Parathyroid adenoma (tissue), 2 donors: ENCODE measurements around the gene HSD11B1.

Source experiments
- H2AFZ ChIP-seq: fragments of 300-600 bp; sonication (generic); one replicate; pipeline ENCODE4 v1.7.0; 2017; ENCODE audit warnings: antibody characterized with exemption, mild to moderate bottlenecking
- H3K27ac ChIP-seq: fragments of 300-600 bp; sonication (generic); one replicate; pipeline ENCODE4 v1.7.0; 2017
- H3K27me3 ChIP-seq: fragments of 300-600 bp; sonication (generic); one replicate; pipeline ENCODE4 v1.7.0; 2017; ENCODE audit warnings: low read length; ENCODE audit not compliant: control insufficient read depth, insufficient read depth
- H3K36me3 ChIP-seq: fragments of 300-600 bp; sonication (generic); one replicate; pipeline ENCODE4 v1.7.0; 2017; ENCODE audit warnings: low read length; ENCODE audit not compliant: control insufficient read depth, insufficient read depth
- H3K4me1 ChIP-seq: fragments of 300-600 bp; sonication (generic); one replicate; pipeline ENCODE4 v1.7.0; 2017; ENCODE audit warnings: control low read depth
- H3K4me2 ChIP-seq: fragments of 300-600 bp; sonication (generic); one replicate; pipeline ENCODE4 v1.7.0; 2017; ENCODE audit warnings: low read length
- H3K4me3 ChIP-seq: fragments of 300-600 bp; sonication (generic); one replicate; pipeline ENCODE4 v1.7.0; 2017; ENCODE audit warnings: low read depth, low read length
- H3K79me2 ChIP-seq: fragments of 300-600 bp; sonication (generic); one replicate; pipeline ENCODE4 v1.7.0; 2017; ENCODE audit warnings: control low read depth
- H3K9ac ChIP-seq: fragments of 300-600 bp; sonication (generic); one replicate; pipeline ENCODE4 v1.7.0; 2017; ENCODE audit warnings: mild to moderate bottlenecking
- H3K9me3 ChIP-seq: fragments of 300-600 bp; sonication (generic); one replicate; pipeline ENCODE4 v1.7.0; 2017; ENCODE audit warnings: low read length; ENCODE audit not compliant: control insufficient read depth
- CTCF ChIP-seq: fragments of 300-600 bp; sonication (generic); IDR thresholded peaks from one replicate; pipeline ENCODE4 v1.7.0; 2017; ENCODE audit warnings: antibody characterized with exemption, mild to moderate bottlenecking
- donor health status: primary hyperparathyroidism.

Gene HSD11B1

GRCh38 chr1:209670441-209671082, 34.1 kb upstream of the HSD11B1 start:
- no peak overlapping the region for H3K4me3 ChIP-seq
- H3K4me1 ChIP-seq, result no peaks in the 10 kb centered on the region
- no peak overlapping the region for H3K27ac ChIP-seq
- H3K9ac ChIP-seq, result no peak overlapping the region
- no peaks in the 10 kb centered on the region for H3K9me3 ChIP-seq
- H3K36me3 ChIP-seq, result no peaks in the 10 kb centered on the region
- TF ChIP-seq CTCF, result no peak
- no peak overlapping the region for H2AFZ ChIP-seq
- no peaks in the 10 kb centered on the region for H3K79me2 ChIP-seq
- H3K4me2 ChIP-seq, result no peak overlapping the region
- no peaks in the 10 kb centered on the region for H3K27me3 ChIP-seq

- Histone ChIP-seq H3K4me1 (no peaks in the 10 kb centered on the region), H3K79me2 (no peaks in the 10 kb centered on the region), H3K36me3 (no peaks in the 10 kb centered on the region), H3K9ac (no peak overlapping the region), H3K4me2 (no peak overlapping the region), H3K4me3 (no peak overlapping the region), H3K9me3 (no peaks in the 10 kb centered on the region), H2AFZ (no peak overlapping the region), H3K27ac (no peak overlapping the region), H3K27me3 (no peaks in the 10 kb centered on the region)
- TF ChIP-seq CTCF, result no peak
These were observed 31.7 kb upstream of the HSD11B1 start for GRCh38 chr1:209672705-209673630.

GRCh38 chr1:209673631-209674417, 30.8 kb upstream of the HSD11B1 start:
- Histone ChIP-seq H3K36me3 (no peaks in the 10 kb centered on the region), H3K4me2 (no peak overlapping the region), H3K9me3 (no peaks in the 10 kb centered on the region), H3K9ac (no peak overlapping the region), H3K27me3 (no peaks in the 10 kb centered on the region), H3K4me3 (no peak overlapping the region), H3K27ac (no peak overlapping the region), H3K79me2 (no peaks in the 10 kb centered on the region), H2AFZ (no peak overlapping the region), H3K4me1 (no peaks in the 10 kb centered on the region)
- TF ChIP-seq CTCF, result no peak

GRCh38 chr1:209674957-209675564, 29.6 kb upstream of the HSD11B1 start, which contains the start of gene G0S2:
G0S2 (plus strand) TSS chr1:209675412; CDS start chr1:209675685, 273 bp downstream.
- Histone ChIP-seq H3K9ac (no peak within 1 kb of the TSS), H3K4me1 (no peaks in the 10 kb centered on the region), H3K36me3 (no peaks in the 10 kb centered on the region), H3K9me3 (no peaks in the 10 kb centered on the region), H2AFZ (peak within 1 kb of the TSS; percentile 77), H3K4me2 (peak within 1 kb of the TSS; percentile 89), H3K4me3 (peak within 1 kb of the TSS; percentile 57), H3K79me2 (no peaks in the 10 kb centered on the region), H3K27me3 (no peaks in the 10 kb centered on the region), H3K27ac (no peak within 1 kb of the TSS)
- no peak for TF ChIP-seq CTCF
